ENCODE measurements around the gene ARHGAP45.

Gene ARHGAP45

GRCh38 chr19:1086613-1087012 is 19.6 kb downstream of the ARHGAP45 start:
- no peak for DNase-seq (ENCODE audit: low read depth in 2 of 2)

GRCh38 chr19:1087813-1088415 is 20.9 kb downstream of the ARHGAP45 start:
- no peak for DNase-seq (ENCODE audit: low read depth in 2 of 2)

- no peak for DNase-seq (ENCODE audit: low read depth in 2 of 2)
Measured at GRCh38 chr19:1088416-1089010, 21.5 kb downstream of the ARHGAP45 start.

GRCh38 chr19:1089126-1089771 is 22.3 kb downstream of the ARHGAP45 start:
- no peak for DNase-seq (ENCODE audit: low read depth in 2 of 2)

- DNase-seq (ENCODE audit: low read depth in 2 of 2), result no peak
Measured at GRCh38 chr19:1089891-1090290, 22.9 kb downstream of the ARHGAP45 start.

- DNase-seq (ENCODE audit: low read depth in 2 of 2), result no peak
Measured at GRCh38 chr19:1090731-1091543, 24.0 kb downstream of the ARHGAP45 start.

GRCh38 chr19:1091544-1092175 is 24.7 kb downstream of the ARHGAP45 start:
- DNase-seq (ENCODE audit: low read depth in 2 of 2), result no peak

- no peak for DNase-seq (ENCODE audit: low read depth in 2 of 2)
Measured at GRCh38 chr19:1093330-1093729, 26.4 kb downstream of the ARHGAP45 start.

- DNase-seq (ENCODE audit: low read depth in 2 of 2), result no peak
Measured at GRCh38 chr19:1093811-1094553, 27.0 kb downstream of the ARHGAP45 start.

GRCh38 chr19:1094655-1094977 is 27.6 kb downstream of the ARHGAP45 start:
- no peak for DNase-seq (ENCODE audit: low read depth in 2 of 2)

GRCh38 chr19:1094978-1095701 is 28.2 kb downstream of the ARHGAP45 start, which contains the start of gene POLR2E:
Gene POLR2E, minus strand, starts transcription at chr19:1095375. Its CDS starts 60 bp downstream, at chr19:1095315.
- DNase-seq (ENCODE audit: low read depth in 2 of 2), result peak; percentile 95 to 99

- no peak for DNase-seq (ENCODE audit: low read depth in 2 of 2)
Measured at GRCh38 chr19:1097810-1098176, 30.8 kb downstream of the ARHGAP45 start.

GRCh38 chr19:1098177-1099051 is 31.4 kb downstream of the ARHGAP45 start:
- DNase-seq (ENCODE audit: low read depth in 2 of 2), result no peak

- no peak for DNase-seq (ENCODE audit: low read depth in 2 of 2)
Measured at GRCh38 chr19:1101337-1101698, 34.4 kb downstream of the ARHGAP45 start.

GRCh38 chr19:1102407-1103131 is 35.6 kb downstream of the ARHGAP45 start:
- peak; percentile 54 to 67 for DNase-seq (ENCODE audit: low read depth in 2 of 2)

- no peak for DNase-seq (ENCODE audit: low read depth in 2 of 2)
Measured at GRCh38 chr19:1103132-1103707, 36.3 kb downstream of the ARHGAP45 start.

GRCh38 chr19:1103708-1104310 is 36.8 kb downstream of the ARHGAP45 start, which contains the start of gene GPX4:
Gene GPX4, plus strand, starts transcription at chr19:1103994. Its CDS starts 50 bp downstream, at chr19:1104044.
- peak; percentile 97 to 98 for DNase-seq (ENCODE audit: low read depth in 2 of 2)

Measured in stimulated activated CD4-positive, alpha-beta T cell treated with anti-CD3 and anti-CD28 coated beads, Interleukin-4, amount 100 ng/mL, for 48 hours (primary cell).